ENCODE results near the gene LRMDA.

GRCh38 chr10:76012716-76013327 is 581.4 kb downstream of the LRMDA start:
- TF ChIP-seq CTCF (IDR thresholded peaks at IDR 0.05) (no peak), POLR2A (IDR thresholded peaks at IDR 0.05) (no peak), EP300 (IDR thresholded peaks at IDR 0.05; ENCODE audit: low read depth) (no peak)

All from transverse colon (tissue), 3 donors.